Measurements from ENCODE around the gene RBKS.

Gene RBKS

GRCh38 chr2:27828305-27828704 lies 61.9 kb downstream of the RBKS start:
- DNase-seq = no peak

DNA sequence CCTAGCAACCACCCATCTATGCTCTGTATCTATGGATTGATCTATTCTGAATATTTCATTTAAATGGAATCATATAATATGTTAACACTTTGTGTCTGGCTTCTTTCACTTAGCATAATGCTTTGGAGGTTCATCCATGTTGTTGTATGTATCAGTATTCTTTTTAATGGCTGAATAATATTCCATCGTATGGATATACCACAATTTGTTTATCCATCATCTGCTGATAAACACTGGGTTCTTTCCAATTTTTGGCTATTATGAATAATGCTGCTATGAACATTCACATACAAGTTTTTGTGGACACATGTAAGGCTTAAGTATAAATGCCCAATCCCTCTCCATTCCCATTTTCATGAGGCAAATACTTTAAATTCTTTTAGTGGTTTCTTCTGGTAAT lies 65.8 kb downstream of the RBKS start:
- no peak for DNase-seq

GRCh38 chr2:27823569-27823968 lies 66.6 kb downstream of the RBKS start:
- no peak for DNase-seq

DNA sequence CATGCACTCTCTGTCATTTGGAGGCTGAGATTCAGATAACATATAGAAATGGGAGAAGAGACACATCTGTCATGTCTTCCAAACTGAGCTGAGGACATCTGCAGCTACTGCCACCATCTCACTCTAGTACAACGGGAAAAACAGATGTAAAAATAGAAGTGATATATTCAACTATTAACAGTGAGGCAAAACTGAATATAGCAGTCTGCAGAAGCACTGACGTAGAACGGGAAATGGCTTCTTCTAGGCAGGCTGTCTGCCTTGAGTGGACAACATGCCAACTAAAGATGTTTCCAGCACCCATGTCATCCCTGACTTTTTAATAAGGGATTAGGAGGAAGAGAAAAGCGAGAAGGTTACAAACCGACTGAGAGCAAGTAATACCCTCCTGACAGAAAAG lies 67.1 kb downstream of the RBKS start:
- no peak for DNase-seq

DNA sequence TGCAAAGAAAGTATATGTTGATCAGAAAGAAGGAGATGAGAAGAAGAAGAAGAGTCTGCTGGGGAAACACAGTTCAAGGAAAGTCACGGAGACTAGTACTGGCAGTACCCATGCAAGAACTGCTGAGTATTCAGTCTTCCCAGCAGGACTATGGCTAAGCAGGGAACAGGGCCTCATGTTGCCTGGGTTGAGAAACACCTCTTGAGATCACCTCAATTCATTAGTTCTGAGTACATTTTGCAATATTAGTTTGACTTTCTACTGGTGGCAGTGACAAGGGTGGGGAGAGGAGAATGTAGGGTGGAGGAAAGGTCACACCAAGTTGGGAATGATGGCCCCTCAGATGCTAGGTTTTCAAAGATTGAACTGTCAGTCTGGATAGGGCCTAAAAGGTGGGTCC lies 68.1 kb downstream of the RBKS start:
- DNase-seq = no peak

DNA sequence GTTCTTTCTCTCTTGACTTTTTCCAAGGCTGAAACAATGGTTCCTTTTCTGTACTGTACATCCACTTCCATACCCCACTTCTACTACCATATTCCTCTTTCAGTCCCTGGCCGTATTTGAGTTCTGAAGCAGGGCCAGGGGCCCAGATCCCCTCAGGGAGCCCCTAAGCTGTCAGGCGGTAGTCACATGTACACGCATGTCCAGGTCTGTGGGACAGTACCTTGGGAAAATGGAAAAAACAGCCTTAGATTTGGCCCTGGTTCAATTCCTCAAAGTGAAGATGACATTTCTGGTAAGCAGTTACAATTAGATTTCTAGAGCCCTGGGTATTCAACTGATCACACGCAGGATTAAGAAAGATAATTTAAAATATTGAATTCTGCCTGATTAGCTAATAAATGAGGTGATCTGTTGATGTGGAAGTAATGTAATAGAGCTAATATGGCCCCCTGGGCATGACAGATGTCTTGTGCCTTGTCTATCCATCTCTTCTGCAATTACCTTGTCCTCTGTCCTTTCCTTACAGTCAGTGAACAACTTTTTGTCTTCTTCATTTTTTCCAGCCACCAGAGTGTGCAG lies 74.2 kb downstream of the RBKS start:
- no peak for DNase-seq

DNA sequence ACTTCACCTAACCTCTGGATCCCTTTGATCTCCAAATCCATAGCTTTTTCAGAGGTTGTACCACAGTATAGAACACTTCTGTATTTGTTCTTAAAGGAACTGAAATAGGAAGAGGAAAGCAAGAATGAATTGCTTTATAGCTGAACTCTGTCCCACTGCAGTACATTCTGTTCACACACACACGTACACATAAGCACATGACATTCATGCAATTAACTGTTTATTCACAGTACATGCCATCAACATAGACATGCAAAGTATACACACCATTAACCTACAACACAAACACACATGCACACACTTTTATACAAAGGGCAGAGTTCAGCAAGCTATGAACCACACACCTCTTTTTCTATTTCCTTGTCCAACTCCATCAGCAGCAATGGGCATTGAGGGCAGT lies 75.4 kb downstream of the RBKS start:
- no peak for DNase-seq

- DNase-seq = no peak
These were observed 78.4 kb downstream of the RBKS start for GRCh38 chr2:27811768-27812167.

- no peak for DNase-seq
These were observed 79.7 kb downstream of the RBKS start for GRCh38 chr2:27810455-27810854.

DNA sequence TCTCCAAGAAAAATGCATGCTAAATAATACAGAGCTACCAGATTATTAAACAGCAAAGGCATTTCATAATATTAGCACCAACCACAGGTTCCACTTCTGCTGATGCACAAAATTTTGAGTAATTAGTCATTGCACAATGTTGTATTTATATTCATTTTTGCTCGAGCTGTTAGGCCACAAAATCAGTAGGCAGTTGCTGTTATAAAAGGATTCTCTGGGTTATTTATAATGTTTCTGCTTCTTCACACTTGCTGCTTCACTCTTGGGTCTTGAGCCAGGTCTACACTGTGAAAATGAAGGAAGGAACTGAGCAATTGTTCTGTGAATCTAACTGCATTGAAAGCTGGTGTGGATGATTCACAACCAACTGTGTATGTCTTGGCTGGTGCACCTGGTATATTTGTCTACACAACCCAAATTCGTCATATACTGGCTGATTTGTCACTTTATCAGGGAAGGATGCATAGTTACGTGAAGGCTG lies 80.4 kb downstream of the RBKS start:
- no peak for DNase-seq

GRCh38 chr2:27808984-27809383 lies 81.2 kb downstream of the RBKS start:
- DNase-seq = no peak

- DNase-seq = no peak
These were observed 81.8 kb downstream of the RBKS start for GRCh38 chr2:27808418-27808817.

- DNase-seq = no peak
These were observed 82.7 kb downstream of the RBKS start for GRCh38 chr2:27807476-27807875.

DNA sequence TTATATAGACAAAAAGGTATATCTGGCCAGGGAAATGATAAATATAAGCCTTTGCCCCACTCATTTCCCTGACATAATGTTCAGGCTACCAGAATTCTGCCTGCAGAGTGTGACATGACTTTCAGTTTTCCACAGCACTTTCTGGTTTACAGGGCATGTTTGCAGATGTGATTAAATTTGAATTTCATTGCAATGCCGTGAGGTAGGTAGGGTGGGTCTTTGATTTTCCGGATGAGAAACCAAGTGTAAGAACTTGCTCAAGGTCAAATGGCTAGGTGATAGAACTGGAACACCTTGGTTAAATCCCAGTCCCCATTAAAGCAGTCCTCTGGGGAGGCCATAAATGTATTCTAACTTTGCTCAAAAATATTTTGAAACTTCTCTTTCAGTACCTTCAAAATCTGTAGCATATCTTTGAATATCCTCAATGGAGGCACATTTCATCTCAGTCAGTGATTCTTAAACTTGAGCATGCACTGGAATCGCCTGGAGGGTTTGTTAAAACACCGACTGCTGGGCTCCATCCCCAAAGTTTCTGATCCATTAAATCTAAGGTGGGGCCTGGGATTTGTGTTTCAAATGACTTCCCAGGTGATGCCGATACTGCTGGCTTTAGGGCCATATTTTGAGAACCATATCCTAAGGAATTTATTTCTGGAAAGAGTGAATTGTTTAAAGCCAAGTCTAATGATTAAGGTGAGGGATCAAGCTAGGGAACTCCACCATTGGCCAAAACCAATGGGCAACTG lies 83.7 kb downstream of the RBKS start:
- DNase-seq = no peak

DNA sequence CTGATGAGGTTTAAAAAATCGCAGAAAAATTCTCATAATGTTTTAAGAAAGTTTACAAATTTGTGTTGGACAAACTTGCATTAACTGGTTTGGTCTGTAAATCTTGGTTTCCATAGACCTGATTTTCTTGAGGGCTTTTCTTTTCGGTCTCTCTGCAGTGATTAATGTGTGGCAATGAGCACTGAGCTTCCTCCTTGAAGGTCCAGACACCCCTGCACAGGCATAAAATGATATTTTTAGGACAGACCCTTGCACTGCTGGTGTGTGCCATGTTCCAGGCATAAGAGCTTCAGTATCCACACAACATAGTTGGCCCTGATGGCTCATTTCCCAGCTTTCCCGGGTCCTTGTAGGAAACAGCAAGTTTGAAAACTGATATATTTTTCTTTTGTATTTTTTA lies 85.0 kb downstream of the RBKS start:
- no peak for DNase-seq

GRCh38 chr2:27804146-27804545 lies 86.0 kb downstream of the RBKS start:
- DNase-seq = no peak

- DNase-seq = no peak
These were observed 87.1 kb downstream of the RBKS start for GRCh38 chr2:27803046-27803445.

GRCh38 chr2:27802547-27802946 lies 87.6 kb downstream of the RBKS start:
- no peak for DNase-seq

DNA sequence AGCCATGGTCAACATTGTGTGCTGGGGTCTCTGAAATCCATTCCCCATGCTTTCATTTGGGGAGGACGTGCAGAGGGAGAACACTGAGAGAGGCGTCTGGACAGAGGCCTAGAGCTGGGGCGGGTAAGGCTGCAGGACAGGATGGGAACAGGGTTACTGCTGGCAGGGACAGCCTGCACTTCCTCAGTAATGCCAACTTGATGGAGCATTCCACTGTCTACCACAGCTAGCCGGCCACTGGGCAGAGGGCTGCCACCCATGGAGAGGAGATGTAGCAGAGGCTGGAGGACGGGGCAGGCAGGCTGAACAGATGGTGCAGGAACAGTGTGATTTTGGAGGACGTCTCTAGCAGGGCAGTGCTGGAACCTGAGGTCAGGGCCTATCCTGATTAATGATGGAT lies 89.3 kb downstream of the RBKS start:
- no peak for DNase-seq

DNA sequence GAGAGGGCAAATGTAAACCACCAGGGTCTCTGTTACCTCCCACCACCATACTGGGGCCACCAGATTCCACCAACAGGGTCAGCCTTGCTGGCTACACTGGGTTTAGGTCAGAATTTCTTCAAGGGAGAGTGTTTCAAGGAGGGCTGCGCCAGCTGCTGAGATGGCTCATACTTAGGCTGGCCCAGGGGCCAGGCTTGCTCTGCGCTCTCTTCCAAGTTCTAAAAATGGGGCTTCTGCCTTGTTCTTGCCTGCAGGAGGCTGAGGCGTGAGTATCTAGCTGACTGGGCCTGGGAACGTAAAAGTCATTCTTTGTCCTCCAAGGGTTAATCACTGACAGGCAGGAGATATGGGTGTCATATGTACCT lies 90.6 kb downstream of the RBKS start:
- DNase-seq = no peak

- no peak for DNase-seq
These were observed 91.1 kb downstream of the RBKS start for GRCh38 chr2:27798948-27799645.

DNA sequence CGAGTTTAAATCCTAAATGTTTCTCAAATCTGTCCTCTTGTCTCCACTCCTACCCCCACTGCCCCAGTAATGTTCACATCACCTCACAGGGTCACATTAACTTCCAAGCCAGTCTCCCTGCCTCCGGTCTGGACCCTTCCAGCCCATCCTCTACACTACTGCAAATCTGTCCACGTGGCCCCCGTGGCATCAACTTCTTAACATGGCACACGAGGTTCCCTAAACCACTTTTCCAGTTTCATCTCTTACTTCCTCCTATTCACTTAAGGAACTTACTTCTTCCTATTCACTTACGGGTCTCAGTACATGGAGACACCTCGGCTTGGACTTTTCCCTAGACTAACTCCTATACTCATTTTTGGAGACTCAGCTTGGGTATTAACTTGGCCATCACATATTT lies 91.7 kb downstream of the RBKS start:
- no peak for DNase-seq

- no peak for DNase-seq
These were observed 92.3 kb downstream of the RBKS start for GRCh38 chr2:27797841-27798240.

All from NCI-H510A (cell line).